ENCODE data around the gene TMEFF2.
"Not testable (repeated sequence)": the region's sequence is repeated elsewhere in the genome, so short reads cannot be mapped to it uniquely, and the experiment has no call there.

The TMEFF2 gene

DNA sequence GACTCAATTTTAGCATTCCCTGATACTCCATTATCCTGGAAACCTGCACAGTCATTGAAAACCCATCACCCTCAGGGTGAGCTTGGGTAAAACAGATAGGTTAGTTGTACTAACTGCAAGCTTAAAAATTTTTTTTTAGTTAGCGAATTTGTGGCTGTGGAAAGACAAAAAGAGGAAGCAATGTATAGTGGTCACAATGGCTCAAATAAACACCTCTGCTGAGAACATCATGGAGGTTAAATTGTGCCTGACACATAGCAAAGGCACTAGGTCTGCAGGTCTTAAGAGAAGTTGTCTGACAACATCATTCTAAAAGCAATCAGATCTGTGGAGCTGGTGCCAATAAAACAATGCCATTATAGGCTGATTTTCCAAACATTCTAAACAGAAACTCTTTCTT, 263.4 kb downstream of the TMEFF2 start:
- no peak for DNase-seq (ENCODE audit: low read depth)

DNA sequence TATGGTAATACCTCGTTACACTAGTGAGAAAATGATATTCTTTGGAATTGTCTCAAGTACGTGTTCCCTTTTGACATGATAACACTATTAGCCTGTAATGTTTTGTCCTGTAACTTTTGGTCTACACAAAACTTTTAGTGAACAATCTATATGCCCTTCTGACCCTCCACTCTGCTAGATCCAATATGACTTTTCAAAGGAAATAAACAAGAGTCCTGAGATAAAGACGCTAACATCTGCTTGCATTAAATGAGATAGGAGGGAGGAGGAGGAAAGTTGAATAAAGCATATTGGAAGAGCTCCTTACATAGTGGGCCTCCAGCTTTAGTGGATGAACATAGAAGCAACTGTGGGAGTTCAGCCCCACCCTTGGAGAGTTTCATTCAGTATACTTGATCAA, 264.5 kb downstream of the TMEFF2 start:
- no peak for DNase-seq (ENCODE audit: low read depth)

DNA sequence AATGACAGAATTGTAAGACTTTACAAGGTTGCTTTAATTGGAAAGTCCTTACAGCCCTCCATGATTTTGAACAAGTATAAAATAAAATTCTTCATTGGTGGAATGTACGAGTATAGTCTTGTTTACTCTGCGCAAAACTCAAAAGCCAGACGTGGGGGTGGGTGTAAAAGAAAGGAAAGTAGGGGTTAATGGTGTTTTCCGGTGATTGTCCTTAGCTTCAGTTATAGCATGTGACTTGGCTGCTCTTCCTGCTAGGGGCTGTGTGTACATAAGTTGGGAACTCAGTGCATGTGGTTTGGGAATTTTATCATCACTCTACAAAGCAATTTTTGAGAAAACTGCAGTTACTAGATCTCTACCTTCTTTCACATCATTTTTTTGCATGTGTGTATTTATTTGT, 265.4 kb downstream of the TMEFF2 start:
- no peak for DNase-seq (ENCODE audit: low read depth)

DNA sequence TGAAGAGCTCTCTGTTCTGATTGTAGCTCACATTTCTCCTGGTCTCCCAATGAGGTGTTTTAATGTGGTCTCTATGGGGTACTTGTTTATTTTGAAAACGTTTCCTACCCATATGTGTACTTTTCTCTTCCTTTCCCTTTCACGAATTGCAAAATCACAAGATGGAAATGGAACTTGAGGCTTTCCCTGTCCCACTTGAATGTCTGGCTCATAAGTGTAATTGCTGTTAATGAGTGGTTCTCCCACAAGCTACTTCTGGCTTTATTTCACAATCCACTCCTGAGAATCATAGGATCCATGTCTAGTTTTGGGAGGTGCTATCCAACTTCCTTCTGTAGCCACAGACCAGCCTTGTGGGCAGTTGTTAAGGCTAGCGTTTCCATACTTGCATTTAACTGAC, 266.7 kb downstream of the TMEFF2 start:
- peak; percentile 60 for DNase-seq (ENCODE audit: low read depth)

DNA sequence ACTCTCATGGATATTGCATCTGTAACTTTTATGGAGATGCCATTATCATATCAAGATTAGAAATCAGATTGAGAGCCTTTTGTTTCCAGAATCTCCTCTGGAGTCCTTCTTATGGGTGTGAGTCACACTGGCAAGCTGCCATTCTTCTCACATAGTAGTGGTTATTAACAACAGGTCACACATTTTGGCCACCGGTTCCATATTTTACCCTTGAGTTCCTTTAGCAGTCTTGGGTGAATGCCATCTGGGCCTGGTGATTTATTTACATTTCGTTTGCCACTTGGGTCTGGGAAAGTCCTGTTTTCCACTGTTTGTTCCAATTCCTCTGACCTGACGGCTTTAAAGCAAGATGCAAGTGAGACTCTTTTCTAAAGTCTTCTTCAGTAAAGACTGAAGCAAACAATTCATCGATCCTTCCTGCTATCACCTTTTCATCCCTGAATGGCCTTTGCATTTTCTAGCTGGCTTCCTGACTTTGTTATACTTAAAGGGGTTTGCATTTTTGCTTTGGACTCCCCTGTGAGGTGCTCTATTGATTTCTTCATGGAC, 267.3 kb downstream of the TMEFF2 start:
- DNase-seq (ENCODE audit: low read depth): peak; percentile 92

DNA sequence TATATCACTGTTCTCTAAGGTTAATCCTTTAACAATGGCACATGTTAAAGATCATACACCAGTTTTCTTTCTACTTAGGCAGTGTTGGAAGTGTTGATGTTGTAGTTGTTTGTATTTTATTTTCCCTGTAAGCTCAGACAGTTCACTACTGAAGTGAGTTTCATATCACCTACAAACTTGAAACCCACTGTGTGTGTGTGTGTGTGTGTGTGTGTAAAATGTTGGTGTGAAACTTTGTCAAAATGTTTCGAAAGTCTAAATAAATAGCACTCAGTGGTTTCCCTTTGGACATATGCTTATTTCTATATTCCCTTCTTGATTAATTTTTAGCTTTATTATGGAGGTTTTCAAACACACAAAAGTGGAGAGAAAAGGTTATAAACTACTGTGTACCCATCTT, 268.1 kb downstream of the TMEFF2 start:
- no peak for DNase-seq (ENCODE audit: low read depth)

DNA sequence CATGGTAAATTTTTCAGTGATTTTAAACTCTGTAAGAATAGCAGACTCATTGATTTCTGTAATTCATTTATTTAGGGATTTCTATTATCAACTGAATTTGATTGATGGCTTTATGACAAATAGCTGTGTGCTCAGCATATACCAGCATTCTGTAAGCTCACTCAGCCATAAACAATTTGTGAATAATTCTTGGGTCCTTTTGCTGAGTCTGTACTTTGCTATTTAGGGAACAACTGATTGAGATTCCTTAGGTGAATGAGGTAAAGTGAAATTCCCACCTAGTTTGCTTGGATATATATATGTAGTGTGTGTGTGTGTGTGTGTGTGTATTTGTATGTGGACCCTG, 271.1 kb downstream of the TMEFF2 start:
- DNase-seq (ENCODE audit: low read depth): no peak

DNA sequence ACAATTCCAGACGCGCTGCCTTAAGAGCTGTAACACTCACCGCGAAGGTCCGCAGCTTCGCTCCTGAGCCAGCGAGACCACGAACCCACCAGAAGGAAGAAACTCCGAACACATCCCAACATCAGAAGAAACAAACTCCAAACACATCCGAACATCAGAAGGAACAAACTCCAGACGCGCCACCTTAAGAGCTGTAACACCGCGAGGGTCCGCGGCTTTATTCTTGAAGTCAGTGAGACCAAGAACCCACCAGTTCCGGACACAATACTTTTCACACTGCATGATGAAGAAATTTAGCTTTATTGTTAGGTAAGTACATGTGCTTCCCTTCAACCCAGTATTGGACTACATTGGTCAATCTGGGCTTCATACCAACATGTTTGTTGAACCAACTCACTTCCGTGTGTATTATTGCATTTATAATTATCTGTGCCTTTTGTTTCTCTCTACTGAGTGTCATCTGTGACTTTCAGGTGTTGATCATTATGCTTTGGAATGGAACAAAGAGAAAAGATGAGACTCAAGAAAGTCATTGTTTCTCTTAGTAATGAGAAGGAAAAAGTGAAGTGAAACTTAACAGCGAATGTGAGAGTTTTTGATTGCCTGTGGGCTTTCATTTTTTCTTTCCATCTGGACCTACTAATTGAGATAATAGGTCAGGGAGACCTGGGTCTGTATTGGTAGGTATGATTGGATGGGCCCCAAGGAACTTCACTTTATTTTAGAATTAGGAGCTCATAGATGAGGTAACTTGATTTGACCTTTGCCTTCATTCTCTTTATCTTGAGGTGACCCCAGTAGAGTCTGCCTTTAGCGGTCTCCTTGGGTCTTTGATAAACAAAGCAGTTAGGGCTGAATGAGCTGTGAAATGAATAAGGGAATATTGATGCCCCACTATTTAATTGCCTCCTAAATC, 271.7 kb downstream of the TMEFF2 start:
- no peak for DNase-seq (ENCODE audit: low read depth)

DNA sequence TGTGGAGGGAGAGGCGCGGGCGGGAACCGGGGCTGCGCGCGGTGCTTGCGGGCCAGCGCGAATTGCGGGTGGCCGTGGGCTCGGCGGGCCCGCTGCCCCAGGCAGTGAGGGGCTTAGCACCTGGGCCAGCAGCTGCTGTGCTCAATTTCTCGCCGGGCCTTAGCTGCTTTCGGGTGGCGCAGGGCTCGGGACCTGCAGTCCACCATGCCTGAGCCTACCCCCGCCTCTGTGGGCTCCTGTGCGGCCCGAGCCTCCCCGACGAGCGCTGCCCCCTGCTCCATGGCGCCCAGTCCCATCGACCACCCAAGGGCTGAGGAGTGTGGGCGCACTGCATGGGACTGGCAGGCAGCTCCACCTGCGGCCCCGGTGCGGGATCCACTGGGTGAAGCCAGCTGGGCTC, 273.1 kb downstream of the TMEFF2 start:
- DNase-seq (ENCODE audit: low read depth): not testable (repeated sequence)

DNA sequence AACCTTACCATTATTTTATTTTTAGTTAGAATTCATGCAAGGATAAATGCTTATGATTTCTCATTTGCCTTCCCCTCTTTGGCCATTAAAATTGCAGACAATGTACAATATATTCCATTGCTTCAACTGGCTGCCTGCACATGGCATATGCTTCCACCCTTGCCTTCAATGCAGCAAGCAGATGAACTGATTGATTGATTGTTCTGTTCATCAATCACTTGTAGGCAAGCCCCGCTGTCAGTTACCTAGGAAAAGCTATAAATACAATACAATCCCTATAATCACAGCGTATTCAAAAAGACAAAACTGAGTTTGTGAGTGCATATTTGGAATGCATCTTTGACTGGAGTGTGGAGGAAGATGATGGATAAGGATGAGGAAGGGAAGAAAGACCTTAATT, 274.2 kb downstream of the TMEFF2 start:
- no peak for DNase-seq (ENCODE audit: low read depth)

DNA sequence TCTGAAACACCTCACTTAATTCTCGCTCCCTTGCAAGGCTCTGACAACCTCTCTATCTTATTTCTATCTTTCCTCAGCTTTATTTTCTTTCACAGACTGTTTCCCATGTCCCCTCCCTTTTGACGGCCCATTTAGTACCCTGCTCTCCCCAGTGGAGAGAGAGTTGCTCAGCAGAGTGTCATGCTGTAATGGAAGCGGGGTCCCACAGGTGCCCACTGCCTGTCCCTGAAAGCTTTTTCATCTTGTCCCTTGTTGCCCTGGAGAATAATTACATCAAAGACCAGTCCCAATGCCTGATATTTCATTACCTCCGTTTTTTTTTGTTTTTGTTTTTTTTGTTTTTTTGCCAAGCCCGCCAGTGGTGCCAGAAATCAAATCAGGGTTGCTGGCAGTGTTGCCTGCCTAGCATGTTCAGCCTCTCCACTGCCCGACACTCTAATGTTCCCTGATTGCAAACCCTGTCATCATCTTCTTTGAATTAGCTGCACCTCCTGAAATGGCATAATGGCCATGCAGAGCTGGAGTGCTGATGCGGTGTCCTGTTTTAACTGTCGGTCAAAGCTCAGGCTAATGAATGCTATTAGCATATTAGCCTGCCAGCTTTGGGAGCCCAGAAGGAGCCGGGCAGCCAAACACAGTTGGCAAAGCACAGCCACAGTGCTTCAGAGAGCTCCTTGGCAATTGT, 276.6 kb downstream of the TMEFF2 start:
- DNase-seq (ENCODE audit: low read depth): no peak

DNA sequence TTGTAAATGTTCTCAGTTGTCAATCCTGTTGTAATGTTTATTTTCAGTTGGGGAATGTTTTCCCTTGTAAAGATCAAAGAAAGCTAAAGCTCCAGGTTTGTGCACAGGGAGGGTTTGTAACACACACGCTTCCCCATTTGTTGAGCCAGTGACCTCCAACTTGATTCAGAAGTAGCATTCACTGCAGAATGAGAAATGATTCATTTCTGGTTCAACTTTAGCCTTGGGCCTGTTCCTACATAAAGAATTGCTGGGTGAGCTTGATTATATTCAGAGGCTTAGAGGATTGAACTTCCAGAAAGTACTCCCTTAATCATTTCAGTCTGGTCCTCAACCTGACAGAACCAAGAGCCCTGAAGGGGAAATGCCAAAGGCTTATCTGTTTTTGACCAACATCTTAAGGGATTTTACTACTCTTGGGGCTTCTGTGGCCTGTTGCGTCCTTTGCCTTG, 277.3 kb downstream of the TMEFF2 start:
- peak; percentile 57 for DNase-seq (ENCODE audit: low read depth)

DNA sequence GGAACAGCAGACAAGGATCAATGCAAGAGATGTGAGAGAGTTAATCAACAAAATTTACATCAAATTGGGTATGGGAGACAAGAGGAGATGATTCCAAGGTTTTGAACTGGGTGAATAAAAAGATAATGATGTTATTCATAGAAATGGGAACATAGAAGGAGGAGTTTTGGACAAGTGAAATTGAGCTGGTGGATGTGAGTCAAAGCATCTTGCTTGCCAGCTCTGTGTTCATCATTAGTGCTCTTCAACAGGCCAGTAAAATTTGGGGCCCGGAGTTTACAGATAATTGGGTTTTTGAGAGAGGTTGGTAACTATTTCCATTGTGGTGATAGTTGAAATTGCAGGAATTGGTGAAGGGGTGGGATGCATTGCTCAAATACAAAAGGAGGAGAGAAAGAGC, 277.9 kb downstream of the TMEFF2 start:
- no peak for DNase-seq (ENCODE audit: low read depth)

DNA sequence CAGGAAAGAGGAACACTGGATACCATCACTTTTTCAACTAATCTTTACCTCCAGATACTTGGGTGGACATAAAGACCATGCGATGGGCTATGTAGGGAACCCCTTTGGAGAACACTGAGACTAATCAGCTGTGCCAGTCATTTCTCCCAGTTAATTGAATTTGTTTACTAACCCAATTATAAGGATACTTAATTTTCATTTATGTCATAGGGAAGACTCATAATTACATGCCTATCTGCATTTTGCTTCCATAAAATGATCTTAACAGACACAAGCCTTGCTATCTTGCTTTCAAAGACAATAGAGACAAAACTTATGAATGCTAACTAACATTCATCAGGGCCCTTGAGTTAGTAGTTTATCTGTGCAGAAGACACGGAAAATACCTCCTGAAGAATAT, 279.0 kb downstream of the TMEFF2 start:
- no peak for DNase-seq (ENCODE audit: low read depth)

DNA sequence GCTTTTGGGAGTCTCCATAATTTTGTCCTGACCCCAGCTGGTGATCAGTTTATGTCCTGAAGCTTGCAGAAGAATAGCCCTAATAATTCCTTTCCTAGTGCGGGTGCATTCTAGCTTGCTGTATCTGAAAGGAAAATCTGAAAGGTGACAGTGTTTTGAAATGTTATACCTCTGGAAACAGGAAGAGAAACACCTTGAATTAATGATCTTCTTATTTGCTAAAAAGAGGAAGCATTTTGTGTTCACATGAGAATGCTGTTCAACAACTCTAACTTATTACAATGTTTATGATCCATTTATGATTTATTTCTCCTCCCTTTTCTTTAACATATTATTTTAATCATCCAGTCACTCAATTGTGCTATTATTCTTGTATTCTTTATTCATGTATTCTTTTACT, 280.9 kb downstream of the TMEFF2 start:
- no peak for DNase-seq (ENCODE audit: low read depth)

DNA sequence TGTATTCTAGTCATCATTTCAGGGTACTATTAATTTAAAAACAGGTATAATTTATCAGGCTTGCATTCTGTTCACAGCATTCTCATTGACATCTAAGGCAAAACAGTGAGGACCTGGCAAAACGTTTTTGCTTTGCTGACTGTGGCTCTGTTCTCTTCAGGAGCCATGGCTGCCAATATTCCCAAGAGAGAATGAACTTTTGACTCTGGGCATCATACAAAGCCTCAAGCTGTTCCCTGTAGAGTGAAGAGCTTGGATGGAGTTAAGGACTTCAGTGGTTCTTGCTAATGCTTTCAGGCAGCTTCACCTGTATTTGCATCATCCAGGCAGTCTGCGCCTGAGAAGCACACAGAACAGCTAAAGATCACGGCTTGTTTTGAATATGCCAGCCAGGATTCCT, 282.0 kb downstream of the TMEFF2 start:
- no peak for DNase-seq (ENCODE audit: low read depth)

DNA sequence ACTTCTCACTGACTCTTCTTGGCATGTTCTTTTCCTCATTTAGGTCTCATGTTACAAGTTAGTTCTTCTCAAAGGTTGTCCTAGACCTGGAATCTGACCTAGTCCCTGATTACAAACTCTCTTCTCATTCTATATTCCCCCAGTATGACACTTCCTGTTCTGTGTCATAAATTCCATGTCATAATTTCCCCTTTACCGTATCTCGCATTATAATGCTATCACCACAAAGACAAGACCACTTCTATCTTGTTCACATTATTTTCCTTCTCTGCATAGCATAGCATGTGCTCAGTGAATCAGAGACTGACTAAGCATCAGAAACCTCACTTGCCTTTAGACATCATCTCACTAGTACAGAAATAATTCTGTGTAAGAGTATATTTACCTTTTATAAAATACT, 284.2 kb downstream of the TMEFF2 start:
- DNase-seq (ENCODE audit: low read depth): peak; percentile 87

DNA sequence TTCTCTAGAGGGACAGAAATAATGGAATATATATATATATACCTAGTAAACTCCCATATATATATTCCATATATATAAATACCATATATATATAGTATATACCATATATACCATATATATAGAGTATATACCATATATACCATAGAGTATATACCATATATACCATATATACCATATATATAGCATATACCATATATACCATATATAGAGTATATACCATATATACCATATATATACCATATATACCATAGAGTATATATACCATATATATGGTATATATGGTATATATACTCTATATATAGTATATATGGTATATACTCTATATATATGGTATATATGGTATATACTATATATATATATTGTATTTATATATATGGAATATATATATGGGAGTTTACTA, 285.9 kb downstream of the TMEFF2 start:
- DNase-seq (ENCODE audit: low read depth): no peak

DNA sequence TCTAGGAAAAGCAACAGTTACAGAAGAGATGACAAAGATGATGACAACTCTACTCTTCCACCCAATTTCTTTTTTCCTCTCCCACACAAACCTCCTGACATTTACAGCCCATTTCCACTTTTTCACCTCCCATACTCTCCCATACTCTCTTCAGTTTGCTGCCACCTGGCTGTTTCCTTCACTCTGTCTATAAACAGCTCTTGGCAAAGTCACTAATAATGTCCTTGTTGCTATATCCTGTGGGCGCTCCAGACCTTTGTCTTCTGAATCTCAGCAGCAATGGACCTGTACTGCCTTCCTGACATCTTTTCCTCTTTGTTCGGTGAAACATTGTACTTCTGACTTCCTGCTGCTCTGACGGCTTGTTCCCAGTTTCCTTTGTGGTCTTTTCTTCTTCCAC, 287.2 kb downstream of the TMEFF2 start:
- DNase-seq (ENCODE audit: low read depth): no peak

DNA sequence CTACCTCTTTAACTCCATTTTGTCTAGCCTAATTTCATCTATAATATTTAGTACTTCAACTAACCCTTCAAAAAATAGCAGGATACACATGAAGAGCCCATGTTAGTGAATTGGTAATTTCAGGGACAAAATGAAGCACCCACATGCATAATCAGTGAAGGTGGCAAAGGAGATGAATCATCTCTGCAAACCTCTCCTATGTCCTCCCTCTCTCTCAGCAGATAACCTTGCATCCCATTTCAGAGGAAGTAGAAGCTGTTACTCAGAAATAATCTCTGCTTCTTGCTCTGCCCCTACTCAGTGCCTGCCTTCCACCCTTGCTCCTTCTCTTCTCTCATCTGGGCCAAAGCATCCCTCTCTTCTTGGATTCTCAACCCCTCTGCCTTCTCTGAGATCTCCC, 287.6 kb downstream of the TMEFF2 start:
- peak; percentile 17 for DNase-seq (ENCODE audit: low read depth)

DNA sequence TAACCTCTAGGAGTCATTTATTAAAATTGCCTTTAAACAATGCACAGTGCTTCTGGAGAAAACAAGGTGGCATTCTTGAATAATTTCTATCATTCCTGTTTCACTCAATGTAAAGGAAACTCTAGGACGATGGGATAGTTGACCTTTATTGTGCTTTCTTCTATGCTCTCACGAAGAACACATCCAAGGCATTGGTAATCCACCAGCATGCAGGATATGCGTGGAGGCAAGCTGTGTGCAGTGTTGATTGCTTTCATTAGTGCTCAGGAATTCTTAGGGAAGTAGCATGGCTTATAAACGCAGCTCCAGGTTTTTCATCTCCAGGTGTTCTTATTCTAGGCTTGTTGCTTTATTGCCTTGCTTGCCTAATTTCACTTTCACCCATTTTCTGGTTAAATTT, 289.4 kb downstream of the TMEFF2 start:
- DNase-seq (ENCODE audit: low read depth): no peak

DNA sequence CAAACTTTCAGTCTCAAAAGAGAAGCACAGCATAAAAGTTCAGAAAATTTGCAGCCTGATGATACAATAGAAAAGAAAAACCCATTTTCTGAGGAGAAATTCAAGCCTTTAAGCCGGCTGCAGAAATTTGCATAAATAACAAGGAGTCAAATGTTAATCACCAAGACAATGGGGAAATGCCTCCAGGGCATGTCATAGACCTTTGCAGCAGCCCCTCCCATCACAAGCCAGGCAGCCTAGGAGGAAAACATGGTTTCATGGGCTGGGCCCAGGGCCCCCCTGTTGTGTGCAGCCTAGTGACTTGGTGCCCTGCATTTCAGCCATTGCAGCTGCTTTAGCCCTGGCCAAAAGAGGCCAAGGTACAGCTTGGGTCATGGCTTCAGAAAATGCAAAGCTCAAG, 293.7 kb downstream of the TMEFF2 start:
- DNase-seq (ENCODE audit: low read depth): no peak

DNA sequence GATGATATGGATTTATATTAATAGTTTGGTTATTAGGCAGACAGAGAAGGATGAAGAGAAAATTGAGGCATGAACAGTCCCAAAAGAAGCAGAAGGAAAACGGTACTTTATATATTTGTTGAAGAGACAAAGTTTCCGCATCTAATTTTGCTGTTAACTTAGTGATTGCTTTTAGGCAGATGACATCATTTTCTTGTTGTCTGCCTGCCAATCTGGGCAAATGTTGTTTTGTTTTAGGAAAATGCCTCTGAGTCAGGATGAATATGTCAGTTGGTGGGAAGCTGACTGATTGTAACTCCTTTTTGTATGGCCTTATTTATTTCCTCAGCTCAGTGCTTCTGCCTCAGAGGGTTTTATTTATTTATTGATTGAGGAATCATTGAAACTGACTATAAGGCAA, 295.3 kb downstream of the TMEFF2 start:
- peak; percentile 92 for DNase-seq (ENCODE audit: low read depth)
